ENCODE measurements around the gene ANKRD40. TPM values are rescaled to one million over a fixed set of nuclear protein-coding genes. Genes with fewer than 3 reads are reported as not detected.

The ANKRD40 gene, protein sequence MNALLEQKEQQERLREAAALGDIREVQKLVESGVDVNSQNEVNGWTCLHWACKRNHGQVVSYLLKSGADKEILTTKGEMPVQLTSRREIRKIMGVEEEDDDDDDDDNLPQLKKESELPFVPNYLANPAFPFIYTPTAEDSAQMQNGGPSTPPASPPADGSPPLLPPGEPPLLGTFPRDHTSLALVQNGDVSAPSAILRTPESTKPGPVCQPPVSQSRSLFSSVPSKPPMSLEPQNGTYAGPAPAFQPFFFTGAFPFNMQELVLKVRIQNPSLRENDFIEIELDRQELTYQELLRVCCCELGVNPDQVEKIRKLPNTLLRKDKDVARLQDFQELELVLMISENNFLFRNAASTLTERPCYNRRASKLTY
- 100 to 1,000 TPM in 1 of 4 donors, 10 to 100 TPM in 3; 44.9 to 122 (median 80.4) TPM for total RNA-seq

DNA sequence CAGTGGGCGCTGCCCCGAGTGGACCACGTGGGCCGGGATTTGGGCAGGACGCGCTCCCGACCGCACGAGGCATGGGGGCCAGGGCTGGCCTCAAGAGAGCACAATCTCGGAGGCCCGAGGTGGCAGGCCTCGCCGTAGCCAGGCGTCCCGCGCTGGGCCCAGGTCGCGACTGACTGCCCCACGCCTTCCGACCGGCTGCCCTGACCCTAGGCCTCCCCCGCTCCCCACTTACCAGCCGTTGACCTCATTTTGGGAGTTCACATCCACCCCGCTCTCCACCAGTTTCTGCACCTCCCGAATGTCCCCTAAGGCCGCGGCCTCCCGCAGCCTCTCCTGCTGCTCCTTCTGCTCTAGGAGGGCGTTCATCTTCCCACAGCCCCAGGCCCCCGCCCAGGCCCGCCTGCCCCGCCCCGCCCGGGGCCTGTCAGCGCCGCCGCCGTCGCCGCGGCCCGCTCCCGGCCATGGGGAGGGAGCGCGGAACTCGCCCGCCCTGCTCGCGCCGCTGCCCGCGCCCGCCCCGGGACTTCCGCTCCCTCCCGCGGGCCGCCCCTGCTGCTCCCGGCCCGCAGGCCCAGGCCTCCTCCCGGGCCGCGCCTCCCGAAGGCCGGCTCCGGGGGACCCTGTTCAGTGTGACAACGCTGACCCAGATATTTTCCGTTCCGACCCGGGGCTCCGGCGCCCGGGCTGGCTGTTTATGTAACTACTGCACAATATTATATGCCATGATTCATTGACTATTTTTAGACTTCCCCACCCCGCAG is at the start of gene ANKRD40:
Gene ANKRD40, minus strand, starts transcription at position 626 of the 761 bp plus-strand sequence. Its CDS starts 260 bp downstream, at position 366.
- TF ChIP-seq, protein P1, sequence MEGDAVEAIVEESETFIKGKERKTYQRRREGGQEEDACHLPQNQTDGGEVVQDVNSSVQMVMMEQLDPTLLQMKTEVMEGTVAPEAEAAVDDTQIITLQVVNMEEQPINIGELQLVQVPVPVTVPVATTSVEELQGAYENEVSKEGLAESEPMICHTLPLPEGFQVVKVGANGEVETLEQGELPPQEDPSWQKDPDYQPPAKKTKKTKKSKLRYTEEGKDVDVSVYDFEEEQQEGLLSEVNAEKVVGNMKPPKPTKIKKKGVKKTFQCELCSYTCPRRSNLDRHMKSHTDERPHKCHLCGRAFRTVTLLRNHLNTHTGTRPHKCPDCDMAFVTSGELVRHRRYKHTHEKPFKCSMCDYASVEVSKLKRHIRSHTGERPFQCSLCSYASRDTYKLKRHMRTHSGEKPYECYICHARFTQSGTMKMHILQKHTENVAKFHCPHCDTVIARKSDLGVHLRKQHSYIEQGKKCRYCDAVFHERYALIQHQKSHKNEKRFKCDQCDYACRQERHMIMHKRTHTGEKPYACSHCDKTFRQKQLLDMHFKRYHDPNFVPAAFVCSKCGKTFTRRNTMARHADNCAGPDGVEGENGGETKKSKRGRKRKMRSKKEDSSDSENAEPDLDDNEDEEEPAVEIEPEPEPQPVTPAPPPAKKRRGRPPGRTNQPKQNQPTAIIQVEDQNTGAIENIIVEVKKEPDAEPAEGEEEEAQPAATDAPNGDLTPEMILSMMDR (IDR thresholded peaks at IDR 0.05; ENCODE audit: low read depth): no peak

DNA sequence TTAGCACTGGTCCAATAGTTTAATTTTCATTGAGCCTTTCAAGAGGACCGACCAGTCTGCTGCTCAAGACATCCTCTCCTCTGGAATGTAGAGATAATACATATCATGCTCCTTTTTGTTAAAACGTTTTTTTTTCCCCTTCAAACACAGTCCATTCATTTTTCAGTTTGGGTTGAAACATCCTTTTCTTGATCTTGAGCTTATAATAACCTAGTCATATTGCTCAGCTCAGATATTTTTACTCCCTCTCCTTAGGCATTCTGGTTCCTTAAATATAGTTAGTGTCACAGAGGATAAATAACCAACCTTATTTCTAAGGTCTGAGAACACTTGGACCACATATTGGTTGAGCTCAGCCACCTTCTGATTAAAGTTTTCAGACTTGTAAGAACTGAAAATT is 46.8 kb upstream of the ANKRD40 start:
- TF ChIP-seq, protein P1 (IDR thresholded peaks at IDR 0.05; ENCODE audit: low read depth): no peak

DNA sequence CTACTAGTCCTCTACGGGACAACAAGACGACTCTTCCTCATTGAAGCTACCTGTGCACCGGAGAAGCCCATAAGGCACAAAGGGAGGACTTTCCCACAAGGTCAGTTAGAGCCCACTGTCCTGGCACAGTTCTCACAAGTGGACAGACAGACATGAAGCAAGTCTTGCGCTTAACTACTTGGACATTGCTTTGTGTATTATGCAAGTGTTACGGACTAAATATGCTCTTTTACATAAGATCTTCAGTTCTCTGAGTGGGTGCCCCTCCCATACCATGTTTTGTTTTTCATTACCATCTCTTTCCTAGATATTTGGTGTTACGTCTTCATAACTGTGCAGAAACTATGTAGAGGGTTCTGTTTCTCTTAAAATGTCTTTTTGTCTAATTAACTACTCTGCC is 41.5 kb upstream of the ANKRD40 start:
- TF ChIP-seq, protein P1 (IDR thresholded peaks at IDR 0.05; ENCODE audit: low read depth): no peak

DNA sequence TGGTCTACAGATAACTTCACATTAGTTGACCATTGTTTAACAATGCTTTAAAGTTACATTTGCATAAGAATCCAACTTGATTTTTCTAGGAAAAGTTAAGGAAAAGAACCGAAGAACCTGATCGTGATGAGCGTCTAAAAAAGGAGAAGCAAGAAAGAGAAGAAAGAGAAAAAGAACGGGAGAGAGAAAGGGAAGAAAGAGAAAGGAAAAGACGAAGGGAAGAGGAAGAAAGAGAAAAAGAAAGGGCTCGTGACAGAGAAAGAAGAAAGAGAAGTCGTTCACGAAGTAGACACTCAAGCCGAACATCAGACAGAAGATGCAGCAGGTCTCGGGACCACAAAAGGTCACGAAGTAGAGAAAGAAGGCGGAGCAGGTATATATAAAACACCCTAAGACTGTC is 37.9 kb upstream of the ANKRD40 start:
- TF ChIP-seq, protein P1 (IDR thresholded peaks at IDR 0.05; ENCODE audit: low read depth): no peak

DNA sequence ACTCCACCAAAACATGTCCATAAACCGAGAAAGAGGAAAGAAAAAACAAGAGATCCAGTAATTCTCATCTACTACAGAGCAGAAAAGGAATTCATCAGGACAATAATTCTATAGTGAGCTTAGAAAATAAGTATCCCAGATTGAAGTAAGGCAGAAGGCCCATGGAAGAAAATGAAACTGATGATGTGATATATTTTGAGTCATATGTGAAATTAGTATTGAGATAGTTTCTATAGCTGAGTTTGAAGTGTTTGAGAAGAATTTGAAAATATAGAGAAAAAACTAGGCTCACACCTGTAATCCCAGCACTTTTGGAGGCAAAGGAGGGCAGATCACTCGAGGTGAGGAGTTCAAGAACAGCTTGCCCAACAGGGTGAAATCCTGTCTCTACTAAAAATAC is 31.4 kb upstream of the ANKRD40 start:
- TF ChIP-seq, protein P1 (IDR thresholded peaks at IDR 0.05; ENCODE audit: low read depth): no peak

DNA sequence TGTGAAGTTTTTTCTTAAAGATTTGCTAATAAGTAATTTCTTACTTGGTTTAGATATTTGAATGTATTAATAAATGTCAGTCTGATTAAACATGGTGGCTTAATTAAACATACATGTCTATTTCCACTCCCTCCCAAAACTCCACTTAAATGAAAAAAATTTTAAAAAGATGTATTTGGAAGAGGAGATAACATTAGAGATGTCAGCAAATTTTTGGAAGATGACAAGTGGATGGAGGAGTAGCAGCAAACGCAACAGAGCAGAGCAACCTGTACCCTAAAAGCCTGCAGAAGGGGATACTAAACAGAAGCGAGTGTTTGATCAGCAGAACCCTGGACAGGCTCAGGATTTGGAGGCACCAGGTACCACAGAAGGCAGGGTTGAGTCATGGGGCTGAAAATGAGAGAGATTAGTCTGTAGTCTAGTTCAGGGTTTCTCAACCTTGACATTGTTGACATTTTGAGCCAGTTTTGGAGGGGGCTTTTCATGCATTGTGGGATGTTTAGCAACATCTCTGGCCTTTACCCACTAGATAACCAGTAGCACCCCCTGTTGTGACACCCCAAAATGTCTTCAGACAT is 29.5 kb upstream of the ANKRD40 start:
- TF ChIP-seq, protein P1 (IDR thresholded peaks at IDR 0.05; ENCODE audit: low read depth): no peak

DNA sequence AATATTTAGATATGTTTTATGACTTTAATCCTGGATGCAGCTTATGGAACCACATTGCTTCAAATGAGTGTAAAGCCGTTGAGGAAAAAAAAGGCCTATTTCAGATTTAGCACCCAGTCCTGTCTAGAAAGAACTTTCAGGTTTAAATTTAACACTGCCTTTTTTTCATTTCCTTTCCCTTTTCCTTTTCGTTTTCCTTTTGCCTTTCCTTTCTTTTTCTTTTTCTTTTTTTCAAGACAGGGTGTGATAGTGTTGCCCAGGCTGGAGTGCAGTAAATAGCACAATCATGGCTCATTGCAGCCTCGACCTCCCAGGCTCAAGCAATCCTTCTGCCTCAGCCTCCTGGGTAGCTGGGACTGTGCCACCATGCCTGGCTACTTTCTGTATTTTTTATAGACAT is 27.6 kb upstream of the ANKRD40 start:
- TF ChIP-seq, protein P1 (IDR thresholded peaks at IDR 0.05; ENCODE audit: low read depth): no peak
